Stimulated activated CD4-positive, alpha-beta T cell treated with anti-CD3 and anti-CD28 coated beads, Interleukin-1b, Interleukin-23, amount 100 ng/mL, for 1 hour (primary cell): ENCODE data around the gene ULBP1.
"Not testable (repeated sequence)": the region's sequence is repeated elsewhere in the genome, so short reads cannot be mapped to it uniquely, and the experiment has no call there.

Experiments used
- DNase-seq, 2 donors: peaks; one replicate each; pipeline ENCODE4 v3.0.0-alpha.2; 2020; ENCODE audit warnings: low read depth in 2 of 2

The ULBP1 gene

DNA sequence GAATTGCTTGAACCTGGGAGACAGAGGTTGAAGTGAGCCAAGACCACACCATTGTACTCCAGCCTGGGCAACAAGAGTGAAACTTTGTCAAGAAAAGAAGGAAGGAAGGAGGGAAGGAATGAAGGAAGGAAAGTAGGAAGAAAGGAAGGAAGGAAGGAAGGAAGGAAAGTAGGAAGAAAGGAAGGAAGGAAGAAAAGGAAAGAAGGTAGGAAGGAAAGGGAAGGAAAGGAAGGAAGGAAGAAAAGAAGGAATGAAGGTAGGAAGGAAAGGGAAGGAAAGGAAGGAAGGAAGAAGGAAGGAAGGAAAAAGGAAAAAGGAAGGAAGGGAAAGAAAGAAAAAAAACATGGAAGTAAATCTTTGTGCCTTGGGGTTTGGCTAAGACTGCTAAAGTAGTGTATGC lies 11.7 kb downstream of the ULBP1 start:
- no peak for DNase-seq

- DNase-seq, result no peak
Measured at GRCh38 chr6:149977221-149977620, 13.5 kb downstream of the ULBP1 start.

- DNase-seq, result no peak
Measured at GRCh38 chr6:149978610-149979009, 14.9 kb downstream of the ULBP1 start.

DNA sequence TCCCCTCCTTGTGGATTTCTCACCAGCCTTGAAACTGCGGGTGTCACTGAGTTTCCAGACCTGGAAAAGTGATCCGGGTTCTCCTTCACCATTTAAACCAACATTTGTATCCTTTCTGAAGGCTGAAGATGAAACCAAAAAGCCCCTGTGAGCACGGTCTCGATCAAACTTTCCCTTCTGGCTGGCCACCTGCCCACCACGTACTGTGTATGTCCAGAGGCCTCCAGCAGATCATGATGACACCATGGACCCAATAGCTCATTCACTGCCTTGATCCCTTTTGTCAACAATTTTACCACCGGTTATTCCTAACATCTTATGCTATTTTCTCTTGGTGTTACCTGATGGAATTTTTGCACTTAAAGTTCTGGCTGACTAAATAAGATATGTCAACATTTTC lies 15.6 kb downstream of the ULBP1 start:
- DNase-seq, result no peak

GRCh38 chr6:149983145-149983544 lies 19.4 kb downstream of the ULBP1 start:
- no peak for DNase-seq

DNA sequence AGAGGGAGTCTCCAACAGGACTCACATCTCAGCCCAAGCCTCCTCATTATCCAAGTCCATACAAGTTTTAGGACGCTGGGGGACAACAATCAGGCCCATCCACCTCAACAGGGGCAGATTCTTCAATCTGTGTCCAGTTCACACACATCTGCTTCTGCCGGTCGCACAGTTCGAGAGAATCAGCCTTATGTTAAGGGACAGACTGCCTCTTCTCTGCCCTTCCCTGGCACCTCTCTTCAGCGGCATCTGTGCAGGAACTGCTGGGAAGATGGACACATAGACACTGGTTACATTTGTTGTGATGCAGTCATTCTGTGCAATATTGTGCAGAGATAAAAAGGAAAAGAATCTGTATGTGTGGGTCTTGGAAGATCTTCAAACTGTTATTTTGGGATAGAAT lies 21.0 kb downstream of the ULBP1 start:
- DNase-seq, result no peak

- no peak for DNase-seq
Measured at GRCh38 chr6:149985481-149985937, 21.8 kb downstream of the ULBP1 start.

DNA sequence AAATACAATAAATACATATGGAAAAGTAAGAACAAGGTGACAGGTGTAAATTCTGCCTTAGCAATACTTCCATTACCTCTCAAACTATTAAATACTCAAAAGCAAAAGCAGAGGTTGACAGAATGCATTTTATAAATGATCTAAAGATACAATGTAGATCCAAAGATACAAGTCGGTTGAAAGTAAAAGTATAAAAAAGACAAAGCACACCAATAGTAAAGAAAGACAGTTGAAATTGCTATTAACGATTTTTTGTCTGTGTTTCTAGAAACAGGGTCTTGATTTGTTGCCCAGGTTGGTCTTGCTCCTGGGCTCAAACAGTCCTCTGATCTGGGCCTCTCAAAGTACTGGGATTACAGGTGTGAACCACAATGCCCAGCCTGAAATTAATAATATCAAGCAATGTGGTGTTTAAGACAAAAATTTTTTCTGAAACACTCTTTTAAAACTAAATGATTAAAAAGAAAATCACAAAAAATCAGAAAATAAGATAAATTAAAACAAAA lies 23.9 kb downstream of the ULBP1 start:
- no peak for DNase-seq

GRCh38 chr6:149988550-149989346 lies 25.0 kb downstream of the ULBP1 start:
- DNase-seq, result no peak

- no peak for DNase-seq
Measured at GRCh38 chr6:149990212-149990660, 26.5 kb downstream of the ULBP1 start.

DNA sequence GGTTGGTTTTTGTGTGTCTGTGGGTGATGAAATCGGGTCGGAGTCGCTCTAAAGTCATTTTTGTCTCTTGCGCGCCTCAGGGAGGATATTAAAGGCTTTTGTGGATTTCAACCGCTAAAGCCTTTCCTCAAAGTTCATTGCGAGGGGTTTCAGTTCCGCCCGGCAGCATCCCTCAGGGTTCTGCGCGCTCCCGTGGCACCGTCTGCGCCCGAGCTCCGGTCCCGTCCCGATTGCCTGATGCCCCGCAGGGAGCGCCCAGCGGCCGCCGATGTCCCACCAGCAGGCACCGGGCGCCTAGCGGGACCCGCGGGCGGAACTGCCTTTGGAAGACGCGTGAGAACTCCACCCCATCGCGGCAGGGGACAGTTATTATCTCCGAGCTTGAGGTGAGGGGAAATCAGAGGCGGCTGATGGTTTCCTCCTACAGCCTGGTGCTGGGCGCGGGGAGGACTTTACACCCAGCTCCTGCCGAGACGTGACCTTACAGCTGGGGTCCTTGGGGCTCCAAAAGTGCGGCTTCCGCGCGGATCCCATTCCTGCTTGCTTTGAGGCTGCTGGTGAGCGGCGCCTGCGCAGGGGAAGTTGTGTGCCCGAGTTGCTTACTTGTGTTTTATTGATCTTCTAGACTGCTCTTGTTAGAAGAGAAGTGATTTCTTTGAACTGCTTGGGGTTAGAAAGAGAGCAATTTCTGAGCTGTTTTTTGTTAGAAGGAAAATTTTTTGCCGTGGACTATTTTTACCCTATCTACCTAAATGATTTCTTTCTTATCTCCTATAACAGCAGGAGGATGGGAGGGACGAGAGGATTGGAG lies 27.1 kb downstream of the ULBP1 start:
- no peak for DNase-seq

- DNase-seq, result not testable (repeated sequence)
Measured at GRCh38 chr6:149991472-149991795, 27.7 kb downstream of the ULBP1 start.

DNA sequence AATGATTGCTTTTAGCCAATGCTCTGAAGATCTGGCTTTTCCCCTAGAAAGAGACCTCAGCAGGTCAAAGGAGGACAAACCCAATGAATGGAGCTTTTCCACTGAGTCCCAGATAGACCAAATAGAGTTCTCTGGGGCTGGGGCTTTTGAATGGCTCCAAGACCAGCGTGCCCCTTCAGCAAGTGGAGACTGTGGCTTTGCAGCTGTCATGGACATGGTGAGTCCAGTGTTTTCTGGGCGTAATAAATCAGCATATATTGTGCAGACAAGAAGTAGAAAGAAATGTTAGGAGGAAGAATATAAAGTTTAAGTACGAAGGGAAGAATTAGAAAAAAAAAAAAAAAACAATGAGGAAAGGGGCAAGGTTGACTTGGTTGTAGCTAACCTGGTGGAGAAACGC lies 28.1 kb downstream of the ULBP1 start:
- DNase-seq, result no peak

DNA sequence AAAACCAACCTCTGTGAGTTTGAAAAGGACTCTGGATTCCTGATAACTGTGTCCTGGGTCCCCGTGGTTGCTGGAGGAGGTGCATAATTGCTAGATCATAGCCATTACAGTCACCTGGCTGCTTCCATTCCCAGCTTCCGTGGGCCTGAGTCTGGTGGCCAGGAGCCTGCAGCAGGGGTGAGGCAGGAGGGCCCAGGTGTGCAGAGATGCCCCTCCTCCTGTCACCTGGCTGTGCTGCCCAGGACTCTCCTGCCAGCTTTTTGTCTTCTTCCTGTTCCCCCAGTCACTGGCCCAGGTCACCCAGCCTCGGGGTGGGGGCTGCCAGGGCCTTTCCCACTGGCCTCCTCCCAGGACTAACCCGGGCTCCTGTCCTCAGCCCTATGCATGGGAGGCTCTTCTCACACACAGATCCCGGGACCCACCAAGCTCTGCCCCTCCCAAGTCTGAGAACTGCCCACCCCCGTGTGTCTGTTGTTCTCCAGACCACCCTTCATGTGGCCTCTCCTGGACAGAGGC lies 31.6 kb downstream of the ULBP1 start:
- no peak for DNase-seq

GRCh38 chr6:149995971-149996370 lies 32.2 kb downstream of the ULBP1 start:
- no peak for DNase-seq

DNA sequence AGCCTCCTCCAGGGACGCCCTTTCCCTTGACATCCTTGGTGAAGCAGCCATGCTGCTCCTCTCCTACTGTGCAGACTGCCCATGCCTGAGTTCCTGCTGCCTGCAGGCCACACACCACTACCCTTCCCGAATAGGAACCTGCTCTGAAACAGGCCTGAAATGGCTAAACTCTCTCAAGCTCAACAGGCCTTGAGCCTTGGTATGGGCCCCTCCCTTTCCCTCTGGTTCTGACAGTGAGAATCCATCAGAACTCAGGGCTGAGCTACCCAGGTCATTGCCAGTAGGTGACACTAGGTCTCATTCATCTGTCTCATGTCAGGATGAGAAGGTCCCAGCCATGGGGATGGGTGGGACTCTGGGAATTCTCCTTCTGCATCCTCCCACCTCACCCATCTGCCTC lies 35.9 kb downstream of the ULBP1 start:
- DNase-seq, result no peak

DNA sequence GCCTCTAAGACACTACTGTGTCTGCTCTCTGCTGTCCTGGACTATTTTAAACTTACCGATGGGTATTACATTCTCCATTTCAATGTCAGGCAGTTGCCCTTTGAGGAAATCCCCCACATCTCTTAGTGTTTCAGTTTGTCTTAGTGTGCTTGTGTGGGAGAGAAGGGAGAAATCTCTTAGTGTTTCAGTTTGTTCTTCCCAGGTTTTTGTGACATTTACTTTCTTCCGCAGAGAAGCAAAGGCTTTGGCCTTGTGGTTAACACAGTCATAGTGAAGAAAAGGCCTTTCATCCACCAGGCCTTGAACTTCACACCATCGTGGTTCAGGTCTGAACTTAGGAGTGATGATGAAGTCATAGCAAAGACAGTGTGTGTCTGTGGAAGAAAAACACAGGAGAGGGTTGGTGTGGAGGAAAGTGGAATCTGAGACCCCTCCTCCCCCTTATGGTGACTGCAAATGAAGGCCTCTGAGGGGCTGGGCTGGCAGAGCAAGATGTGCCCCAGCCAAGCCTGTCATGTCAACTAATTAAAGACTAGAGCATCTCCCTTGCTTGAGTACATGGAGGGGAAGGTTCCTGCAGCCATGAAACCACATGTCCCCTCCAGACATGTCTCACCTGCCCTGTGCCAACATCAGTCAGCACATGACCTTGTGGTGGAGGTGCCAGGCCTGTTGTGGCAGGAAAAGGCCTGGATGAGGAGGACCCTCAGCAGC lies 37.7 kb downstream of the ULBP1 start:
- DNase-seq, result no peak

- no peak for DNase-seq
Measured at GRCh38 chr6:150002710-150003109, 39.0 kb downstream of the ULBP1 start.

DNA sequence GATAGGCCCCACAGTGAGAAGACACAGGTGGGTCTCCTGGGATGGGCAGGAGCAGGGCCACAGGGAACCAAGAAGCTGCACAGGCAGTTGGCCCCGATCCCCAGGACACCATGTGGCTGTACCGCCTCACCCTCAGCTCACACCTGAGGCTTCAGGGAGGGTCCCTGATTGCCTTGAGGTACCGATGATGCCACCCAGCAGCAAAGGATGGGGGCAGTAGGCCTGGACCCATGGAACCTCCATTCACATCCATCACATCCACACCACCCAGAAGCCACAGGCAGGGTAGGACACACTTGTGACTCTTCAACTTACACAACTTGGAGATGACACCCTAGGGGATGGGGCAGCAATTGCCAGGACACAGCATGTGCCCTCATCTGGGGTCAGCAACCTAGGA lies 39.9 kb downstream of the ULBP1 start:
- not testable (repeated sequence) for DNase-seq

DNA sequence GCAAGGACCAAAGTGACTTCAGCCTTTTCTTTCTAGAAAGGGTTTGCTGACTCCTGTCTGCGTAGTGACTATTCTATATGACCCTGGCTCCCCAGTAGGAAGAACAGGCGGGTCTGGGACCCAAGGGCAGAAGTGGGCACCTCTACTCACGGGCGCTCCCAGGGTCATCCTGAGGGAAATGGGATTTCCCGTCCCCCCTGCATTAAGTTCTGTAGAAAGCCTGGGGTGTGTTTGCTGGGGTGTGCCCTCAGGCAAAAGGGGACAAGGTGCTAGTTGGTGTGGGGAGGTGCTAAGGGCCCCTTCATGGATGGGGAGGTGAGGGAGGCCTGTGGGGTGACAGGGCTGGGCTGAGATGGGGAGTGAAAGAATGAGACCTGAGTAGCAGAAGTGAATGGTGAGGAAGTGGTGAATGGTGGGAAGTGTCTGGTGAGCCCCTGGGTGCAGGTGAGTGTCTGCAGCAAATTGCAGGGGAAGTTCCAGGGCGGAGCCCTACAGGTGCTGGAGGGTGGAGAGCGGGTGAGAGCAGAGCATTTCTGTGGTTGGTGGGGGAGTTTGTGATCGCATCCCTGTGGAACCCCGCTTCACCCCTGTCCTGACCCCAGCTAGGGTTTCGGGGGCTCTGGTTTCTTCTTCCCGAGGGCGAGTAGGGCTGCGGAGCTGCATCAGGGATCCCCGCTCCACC lies 40.5 kb downstream of the ULBP1 start:
- DNase-seq, result no peak
